IPS DF 4.7 (cell line): ENCODE results near the gene SP6.

Experiments
- DNase-seq: peaks from one replicate; pipeline ENCODE4 v3.0.0-alpha.2; 2013; ENCODE audit warnings: low spot score; ENCODE audit errors: extremely low read depth

Gene SP6

DNA sequence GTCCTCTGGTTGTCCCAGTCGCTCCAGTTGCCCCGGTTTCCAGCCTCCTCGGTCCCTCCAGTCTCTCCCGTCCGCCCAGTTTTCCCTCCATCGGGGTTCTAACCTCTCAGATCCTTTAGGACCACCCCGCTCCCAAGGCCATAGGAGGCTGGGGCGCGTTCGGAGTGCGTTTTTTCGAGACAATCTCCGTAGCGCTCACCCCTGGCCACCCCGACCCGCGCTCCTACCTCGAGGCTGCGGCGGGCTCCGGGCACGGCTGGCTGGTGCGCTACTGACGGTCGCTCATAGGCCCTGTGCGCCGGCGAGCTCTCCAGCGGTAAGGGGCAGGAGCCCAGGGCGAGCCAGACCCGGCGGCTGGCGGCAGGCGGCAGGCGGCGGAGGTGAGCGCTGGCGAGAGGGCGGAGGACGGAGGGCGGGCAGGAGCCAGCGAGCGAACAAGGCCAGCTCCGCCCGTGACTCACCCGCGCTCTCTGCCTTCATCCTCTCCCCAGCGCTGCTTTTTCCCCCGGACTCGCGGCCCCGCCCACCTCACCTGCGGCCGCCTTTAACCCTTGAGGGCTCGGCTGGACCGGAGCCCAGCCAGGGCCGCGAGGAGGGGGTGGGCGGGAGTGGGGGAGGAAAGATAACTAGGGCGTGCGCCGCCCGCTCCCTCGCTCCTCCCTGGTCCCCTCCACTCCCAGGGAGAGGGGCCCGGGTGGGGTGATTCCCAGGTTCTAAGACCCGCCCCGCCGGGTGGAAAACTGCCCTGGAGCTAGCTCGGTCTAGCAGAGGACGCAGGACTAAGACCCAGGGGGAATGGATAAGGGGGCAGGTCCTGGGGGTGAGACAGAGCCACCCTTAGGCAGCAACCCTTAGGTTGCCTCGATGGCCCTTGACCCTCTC is at the start of gene SP6:
TSS of gene SP6 (minus strand) at position 472 of the 882 bp plus-strand sequence. CDS start 2,734 bp downstream, outside the sequence.
- peak; percentile 51 for DNase-seq

DNA sequence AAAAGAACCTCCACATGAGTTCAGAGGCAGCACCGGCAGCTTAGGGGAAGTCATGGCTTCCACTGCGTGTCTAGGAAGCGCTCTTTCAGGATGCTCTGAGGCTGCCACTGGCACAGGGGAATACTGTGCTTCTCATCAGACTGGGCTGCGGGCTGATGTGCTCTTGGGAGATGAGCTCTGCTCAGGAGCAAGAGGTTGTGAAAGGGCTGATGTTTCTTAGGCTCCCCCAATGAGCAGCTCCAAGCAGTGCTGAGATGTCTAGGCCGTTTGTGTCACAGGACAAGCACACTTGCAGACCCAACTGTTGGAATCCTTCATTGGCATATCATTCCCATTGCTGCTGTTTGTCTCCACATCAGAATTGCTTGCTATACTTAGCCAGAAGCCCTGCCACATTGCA is 48.7 kb upstream of the SP6 start:
- no peak for DNase-seq

DNA sequence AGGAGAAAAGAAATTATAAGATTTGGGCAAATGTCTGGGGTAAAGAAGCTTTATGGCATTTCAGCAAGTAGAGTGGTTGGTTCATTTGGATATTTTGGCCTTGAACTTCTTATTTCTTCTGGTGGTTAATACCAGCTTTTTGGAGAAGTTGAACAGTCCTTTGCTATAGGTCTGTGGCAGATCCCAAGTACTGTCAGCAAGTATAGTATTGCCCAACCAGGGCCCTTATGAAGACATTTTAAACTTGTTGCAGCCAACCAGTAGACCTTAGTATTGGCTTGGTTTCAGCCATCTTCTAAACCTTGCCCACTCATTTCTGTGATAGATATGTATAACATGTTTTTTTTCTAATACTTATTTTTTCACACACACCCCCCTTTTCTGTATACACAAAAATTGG is 47.3 kb upstream of the SP6 start:
- DNase-seq = no peak

DNA sequence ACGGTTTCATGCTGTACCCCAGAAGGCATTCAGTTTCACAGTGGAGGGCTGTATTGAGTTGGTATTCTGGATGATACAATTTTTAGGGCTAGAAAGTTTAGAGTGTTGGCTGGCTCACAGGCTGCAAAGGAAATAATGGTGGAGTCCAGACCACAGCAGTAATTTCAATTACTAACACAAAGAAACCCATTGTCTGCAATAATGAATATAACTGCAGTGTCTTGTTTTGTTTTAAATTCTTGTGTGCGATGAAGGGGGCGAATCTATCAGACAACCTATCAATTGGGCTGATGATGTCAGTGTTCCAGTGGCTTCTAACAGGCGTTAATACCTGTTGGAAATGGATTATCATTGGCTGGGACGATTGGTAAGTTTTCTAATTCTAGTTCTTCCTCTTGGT is 46.6 kb upstream of the SP6 start:
- DNase-seq = no peak

DNA sequence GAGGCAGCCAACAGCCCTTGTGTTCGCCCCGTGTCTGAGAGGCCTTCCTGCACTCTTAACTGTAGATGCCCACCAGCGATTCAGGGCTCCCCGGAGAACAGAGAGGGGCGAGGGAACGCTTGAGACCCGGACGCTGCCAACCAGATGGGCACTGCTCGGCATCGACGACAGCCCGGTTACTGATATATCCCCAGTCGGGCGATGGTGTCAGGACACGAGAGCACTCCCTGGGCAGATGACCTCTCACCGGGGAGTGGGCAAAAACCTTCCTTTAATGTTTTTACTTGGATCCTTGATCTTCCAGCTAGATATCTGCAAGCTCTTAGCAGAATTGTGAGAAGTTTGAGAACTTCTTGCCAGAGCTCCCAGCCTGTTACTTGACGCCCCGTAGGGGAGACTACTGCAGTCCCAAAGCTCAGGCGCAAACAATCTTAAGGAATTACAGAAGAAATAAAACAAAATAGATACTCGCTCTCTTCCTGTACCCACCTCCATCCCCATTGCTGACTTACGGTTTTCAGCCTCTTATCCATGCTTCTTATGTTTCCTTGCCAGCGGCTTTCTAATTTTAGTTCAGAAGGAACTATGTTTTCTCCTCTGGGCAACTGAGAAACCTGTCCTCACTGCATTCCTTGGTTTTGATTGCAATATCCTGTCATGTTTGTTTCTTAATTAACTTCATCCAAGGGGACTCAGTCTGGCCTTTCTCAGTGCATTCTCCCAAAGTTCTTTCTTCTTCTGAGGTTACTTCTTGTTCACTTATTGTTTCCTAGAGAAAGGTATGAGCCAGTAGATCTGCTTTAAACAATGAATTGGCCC is 45.9 kb upstream of the SP6 start:
- DNase-seq = no peak

DNA sequence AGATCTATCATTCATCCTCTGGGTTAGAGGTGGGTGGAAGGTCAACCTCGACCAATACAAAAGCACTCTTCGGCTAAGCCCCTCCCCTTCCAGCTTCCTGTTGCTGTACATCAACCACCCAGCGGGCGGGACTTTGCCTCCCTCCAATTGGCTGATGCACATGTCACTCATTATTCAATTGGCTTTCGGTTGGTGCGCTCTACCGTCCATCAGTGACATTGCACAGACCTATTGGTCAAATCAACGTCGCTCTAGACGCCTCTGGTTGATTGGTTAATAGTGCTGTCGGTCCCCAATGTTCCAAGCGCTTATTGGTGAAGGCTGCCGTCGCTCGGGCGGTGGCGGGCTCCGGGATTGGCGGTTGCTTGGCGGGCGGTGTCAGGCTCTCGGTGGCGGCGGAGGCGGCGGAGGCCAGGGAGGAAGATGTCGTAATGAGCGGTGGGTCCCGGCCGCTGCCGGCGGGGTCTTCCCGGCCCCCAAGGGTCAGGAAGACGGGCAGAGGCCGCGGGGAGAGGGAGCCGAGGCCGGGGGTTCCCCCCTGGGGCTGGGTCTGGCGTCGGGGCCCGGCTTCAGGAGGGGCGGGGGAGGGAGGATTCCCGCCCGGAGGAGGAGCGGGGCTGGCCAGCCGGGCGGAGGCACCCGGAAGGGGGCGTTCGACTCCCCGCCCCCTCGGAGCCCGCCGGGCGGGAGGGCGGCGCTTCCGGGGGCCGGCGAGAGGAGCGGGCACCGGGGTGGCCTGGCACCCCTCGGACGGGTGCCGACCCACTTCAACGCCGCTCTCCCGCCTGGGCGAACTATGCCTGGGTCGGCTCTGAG is 45.1 kb upstream of the SP6 start, which contains the start of gene SP2:
TSS of gene SP2 (plus strand) at position 381 of the 816 bp plus-strand sequence. CDS start at position 432, 51 bp downstream.
- DNase-seq = peak; percentile 100

DNA sequence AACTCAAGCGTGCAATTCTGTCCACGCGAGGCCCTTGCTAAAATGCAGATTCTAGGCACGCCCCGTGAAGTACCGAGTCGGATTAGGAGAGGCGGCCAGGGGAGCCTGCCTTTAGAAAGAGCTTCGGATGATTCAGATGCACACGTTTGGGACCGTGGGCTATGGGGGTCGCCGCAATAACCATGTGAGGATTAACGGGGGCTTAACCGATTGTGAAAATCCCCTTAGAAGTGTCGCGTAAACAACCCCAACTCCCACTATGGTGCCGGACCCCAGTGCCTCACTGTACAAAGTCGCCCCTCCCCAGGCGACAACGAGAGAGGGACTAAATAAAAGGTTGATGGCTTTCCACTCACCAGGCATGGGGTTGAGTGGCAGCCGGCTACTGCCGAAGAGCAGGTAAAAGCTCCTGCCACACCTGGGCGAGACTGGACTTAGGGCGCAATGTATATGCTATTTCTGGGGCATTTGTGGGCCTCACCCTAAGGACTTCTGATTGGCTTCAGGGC is 44.4 kb upstream of the SP6 start:
- DNase-seq = no peak

DNA sequence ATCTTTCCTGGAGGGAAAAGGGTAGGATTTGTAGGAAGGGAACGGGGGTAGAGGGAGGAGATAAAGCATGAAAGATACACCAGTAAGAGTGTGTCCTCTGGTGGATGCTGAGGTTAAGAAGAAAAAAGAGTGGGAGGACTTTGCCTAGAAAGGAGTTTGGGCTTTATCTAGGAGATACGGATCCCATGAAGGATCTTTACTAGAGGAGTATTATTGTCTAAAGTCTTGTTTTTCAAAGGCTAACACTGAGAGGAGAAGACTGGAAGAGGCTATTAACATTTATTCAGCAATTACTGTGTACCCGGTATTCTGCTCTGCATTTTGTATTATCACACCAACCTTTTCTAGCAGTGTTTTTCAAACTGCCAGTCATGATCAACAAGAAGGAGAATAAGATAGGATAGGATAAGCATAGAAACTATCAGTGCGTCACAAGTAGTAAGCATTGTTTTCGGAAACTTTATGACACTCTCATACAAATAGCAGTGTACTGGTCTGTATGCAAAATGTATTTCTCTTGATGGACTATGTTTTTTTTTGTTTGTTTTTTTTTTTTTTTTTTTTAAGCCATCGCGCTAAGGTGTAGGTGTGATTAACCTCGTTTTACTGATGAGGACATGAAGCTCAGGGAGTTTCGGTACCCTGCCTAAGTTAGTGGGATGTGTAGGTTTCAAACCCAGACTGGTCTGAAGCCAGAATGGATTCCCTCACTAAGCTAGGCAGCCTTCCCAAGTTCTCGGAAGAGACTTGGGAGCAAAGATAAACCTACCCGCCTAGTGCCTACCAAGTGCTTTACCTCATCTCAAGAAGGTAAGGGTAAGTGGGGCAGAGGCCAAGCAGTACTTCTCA is 43.8 kb upstream of the SP6 start:
- no peak for DNase-seq

DNA sequence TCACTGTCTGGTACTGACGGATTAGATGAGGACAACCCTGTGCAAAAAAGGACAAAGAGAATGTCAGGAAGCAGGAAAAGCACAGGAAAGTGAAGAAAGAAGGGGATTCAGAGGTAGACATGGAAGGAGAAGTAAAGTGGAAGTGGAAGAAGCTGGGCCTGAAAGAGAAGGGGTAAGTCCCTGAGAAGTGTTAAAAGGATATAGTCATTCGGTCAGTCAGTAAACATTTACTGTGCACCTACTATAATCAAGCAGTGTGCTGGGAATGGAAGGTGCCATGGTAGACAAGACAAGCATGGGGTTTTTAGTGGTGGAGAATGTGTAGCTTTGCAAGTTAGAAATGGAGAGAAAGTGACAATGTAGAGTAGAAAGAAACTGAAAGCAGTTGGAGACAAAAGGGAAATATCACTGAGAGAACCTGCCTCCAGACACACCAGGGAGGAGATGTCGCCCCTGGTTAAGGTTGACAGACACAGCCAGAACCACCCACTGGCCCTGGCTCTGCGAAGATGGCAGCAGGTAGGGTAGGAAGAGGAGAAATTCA is 40.7 kb upstream of the SP6 start:
- no peak for DNase-seq

DNA sequence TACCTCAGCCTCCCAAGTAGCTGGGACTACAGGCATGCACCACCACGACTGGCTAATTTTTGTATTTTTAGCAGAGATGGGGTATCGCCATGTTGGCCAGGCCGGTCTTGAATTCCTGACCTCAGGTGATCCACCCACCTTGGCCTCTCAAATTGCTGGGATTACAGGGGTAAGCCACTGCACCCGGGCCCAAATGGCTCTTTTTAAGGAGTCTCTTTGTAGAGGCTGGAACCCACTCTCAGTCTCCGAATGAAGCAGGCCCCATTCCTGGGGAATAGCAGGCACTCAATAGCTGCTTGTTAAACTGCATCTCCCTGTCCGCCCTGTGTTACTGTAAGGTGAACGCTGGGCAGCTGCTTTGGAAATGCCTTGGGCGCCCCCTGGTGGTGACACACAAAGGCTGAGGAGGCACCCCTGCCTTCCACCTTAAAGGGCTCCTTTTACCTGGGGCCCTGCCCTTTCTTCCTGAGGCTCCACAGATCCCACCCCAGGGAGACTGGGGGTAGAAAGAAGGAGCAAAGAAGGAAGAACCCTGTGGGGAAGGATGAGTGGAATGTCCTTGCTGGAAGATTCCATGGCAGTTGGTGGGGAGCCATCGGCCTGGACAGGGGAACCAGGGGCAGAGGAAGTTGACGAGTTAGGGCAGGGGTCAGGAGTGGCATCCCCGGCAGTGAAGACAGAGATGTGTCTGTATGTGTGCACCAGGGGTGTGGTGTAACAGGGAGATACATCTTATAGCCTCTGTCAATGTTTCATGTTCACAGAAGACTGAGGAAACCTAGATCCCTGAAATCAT is 39.0 kb upstream of the SP6 start:
- no peak for DNase-seq

DNA sequence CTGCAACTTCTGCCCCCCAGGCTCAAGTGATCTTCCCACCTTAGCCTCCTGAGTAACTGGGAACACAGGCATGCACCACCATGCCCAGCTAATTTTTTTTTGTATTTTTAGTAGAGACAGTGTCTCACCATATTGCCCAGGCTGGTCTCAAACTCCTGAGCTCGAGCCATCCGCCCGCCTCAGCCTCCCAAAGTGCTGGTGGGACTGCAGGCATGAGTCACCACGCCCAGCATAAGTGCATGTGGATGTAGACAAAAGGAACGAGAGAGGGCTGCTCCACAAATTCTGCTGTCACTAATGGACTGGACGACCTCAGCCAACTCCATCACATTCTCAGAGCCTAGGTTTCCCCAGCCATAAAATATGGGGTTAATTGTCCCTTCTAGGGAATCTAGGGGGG is 37.3 kb upstream of the SP6 start:
- no peak for DNase-seq

DNA sequence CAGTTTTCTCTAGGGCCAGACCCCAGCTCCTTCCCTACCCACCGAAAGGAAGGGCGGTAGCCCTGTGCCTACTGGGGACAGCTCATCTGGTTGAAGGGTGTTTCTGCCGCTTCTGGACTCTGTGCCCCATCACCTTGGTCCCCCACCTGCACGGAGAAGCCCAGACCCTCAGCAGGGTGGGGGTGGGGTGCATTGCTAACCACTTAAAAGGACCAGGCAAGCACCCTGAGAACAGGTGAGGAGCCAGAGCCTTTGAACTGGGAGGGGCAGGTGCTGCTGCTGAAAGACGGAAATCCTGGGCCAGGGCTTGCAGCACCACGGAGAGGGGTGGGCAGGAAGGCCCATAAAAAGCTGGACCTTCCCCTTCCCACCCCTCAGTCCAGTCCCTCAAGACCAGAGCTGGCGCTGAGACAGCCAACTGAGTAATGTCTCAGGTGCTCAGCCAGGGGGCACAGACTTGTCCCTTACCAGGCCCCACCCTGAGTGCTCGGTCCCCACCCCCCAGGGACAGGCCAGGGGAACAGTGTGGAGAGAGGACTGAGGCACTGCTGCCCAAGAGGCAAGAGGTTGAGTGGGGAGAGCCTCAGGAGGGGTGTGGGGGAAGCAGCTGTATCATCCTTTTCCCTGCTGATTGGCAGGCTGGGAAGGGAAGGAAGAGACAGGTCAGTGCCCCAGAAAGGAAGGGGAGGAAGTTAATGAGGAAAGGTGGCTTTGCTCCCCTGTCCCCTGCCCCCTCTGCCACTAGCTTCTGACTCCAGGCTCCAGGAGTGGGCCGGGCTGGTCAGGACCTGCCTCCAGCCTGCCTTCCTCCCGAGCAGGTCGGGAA is 34.2 kb upstream of the SP6 start:
- DNase-seq = no peak

DNA sequence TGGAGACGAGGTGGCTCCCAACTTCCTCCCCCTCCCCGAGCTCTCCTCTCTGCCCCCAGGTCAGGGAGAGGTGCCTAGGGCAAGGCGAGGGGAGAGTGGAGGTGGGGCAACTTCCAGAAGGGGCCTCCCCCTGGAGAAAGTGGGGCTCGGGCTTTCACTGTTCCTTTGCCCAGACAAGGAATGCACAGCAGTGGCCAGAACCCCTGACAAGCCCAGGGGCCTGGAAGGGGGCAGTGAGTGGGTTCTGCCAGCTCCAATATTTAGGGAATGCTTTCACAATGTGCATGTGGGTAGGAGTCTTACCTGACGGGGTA is 33.4 kb upstream of the SP6 start:
- DNase-seq = no peak

DNA sequence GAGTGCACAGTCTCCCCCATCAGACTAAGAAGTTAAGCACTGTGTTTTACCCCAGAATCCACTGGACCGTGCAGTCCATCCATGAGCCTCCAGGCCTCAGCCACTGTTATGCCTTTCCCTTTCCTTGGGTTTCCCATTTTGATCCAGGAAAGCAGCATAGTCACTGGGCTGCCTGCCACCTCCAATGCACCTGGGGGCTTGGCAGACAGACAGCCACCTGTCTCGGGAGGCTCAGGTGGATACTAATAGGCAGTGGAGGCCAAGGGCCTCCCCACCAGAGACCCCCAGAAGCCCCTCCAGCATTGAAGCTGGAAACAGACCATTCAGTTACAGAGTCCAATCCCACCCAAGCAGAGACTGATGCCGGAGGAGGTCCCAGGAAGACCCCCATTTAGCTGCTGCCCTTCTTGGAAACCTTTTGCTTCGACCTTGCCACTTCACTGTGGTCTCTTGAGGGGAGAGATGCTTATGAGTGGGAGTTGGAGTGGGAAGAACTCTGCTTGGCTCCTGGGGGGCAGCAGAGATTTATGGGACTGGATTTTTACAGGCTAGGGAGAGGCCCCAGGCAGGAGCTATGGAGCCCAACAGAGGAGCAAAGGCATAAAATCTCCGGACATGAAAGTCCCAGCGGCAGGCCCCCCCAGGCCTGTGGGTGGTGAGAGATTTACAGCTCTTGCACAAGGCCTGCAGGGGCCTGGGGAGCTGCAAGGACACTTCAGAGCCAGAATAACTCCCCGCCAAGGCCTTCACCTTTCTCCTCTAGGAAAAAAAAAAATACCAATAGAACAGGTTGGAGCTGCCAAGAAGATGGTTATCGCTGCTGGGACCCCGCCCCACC is 32.8 kb upstream of the SP6 start:
- DNase-seq = no peak

DNA sequence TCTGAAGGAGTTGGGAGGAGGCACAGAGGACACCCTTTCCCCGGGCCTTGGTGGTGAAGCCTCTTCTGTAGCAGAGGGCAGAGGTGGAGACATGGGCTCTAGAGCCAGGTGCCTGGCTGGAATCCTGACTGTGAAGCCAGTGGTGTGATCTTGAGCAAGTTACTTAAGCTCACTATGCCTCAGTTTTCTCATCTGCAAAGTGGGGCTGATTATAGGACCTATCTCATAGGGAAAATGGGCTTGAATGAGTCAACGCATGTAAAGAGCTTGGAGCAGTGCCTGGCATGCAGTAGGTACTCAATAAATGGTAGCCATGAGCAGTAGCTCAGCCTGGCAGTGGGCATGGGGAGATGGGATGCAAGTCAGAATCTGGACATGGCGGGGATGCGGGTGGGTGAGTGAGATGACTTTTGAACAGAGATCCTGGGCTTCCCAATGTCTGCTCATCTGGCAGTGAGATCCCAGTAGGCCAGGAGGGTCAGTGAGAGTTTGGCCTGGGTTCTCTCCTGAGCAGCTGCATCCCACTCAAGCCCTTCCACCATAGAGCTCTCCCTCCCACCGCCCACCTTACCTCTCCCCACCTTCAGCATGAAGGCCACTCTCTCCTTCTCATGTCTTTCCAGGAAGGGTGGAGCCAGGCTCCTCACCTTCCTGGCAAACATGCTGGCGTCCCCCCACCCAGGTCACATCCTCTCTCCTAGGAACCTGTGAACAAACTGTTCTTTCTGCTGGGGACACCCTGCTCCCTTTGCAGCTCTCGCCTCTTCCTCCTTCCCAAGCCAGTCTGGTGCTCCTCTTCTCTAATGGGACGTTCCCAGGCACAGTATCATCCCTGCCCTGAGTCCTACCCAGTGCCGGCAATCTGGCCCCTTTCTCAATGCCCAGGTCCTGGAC is 32.0 kb upstream of the SP6 start:
- DNase-seq = no peak

DNA sequence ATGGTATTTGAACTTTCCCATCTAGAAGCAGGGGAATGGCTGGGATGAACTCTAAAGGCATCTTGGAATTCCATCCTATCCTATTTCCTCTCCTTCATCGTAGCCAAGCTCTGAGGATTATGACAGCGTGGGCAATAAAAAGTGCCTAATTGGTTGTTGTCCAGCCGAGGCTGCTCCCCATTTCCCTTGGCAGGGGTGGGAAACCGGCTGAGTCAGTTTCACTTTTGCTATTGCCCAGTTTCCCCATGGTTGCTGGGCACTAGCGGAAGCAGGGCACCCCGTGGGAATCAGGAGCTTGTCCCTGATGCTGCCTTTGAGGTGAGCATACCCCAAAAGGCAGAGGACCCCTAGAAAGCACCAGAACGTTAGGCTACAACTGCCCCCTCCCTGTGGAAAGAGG is 31.3 kb upstream of the SP6 start:
- DNase-seq = no peak
